H1 (cell line): Measurements from ENCODE around the gene CCDC138.

ENCODE experiments used
- CBX8 ChIP-seq: fragments of 300-800, 300-1000 bp; sonication (generic); IDR thresholded peaks from 2 replicates; pipeline ENCODE4 v1.7.1; 2016; ENCODE audit warnings: low read depth, low read length, borderline replicate concordance
- EGR1 ChIP-seq: IDR thresholded peaks from 2 replicates; pipeline ENCODE4 v1.6.1; 2011; ENCODE audit warnings: low read depth, low read length, borderline replicate concordance
- HDAC2 ChIP-seq, 2 experiments: fragments of 300-600 bp in 1 of 2; sonication (generic) in 1 of 2; IDR thresholded peaks; 2 replicates each; pipeline ENCODE4 v1.6.1; 2011 to 2012; ENCODE audit warnings: low read depth in 2 of 2, low read length in 2 of 2, mild to moderate bottlenecking in 2 of 2, moderate library complexity in 2 of 2, borderline replicate concordance in 1 of 2, inconsistent platforms in 1 of 2
- HDAC6 ChIP-seq: IDR thresholded peaks from one replicate; pipeline ENCODE4 v1.7.1; 2012; ENCODE audit warnings: low read depth, mild to moderate bottlenecking, inconsistent platforms, low read length, moderate library complexity
- POLR2A ChIP-seq, 2 experiments: IDR thresholded peaks; 1 replicate in 1 of 2; 2 replicates in 1 of 2; pipeline ENCODE4 v1.6.1; 2011; ENCODE audit warnings: low read depth in 2 of 2, low read length in 2 of 2, mild to moderate bottlenecking in 2 of 2; ENCODE audit errors: control extremely low read depth in 1 of 2
- POLR2AphosphoS5 ChIP-seq: IDR thresholded peaks from 2 replicates; pipeline ENCODE4 v1.6.1; 2011; ENCODE audit warnings: low read depth, low read length
- RAD21 ChIP-seq, 2 experiments: IDR thresholded peaks in 1 of 2; conservative IDR thresholded peaks in 1 of 2; 2 replicates each; pipeline ENCODE4 v1.6.1; 2011; ENCODE audit warnings: low read depth in 2 of 2, low read length in 2 of 2, improper control_type of control experiment in 1 of 2, inconsistent platforms in 1 of 2, mild to moderate bottlenecking in 1 of 2, moderate library complexity in 1 of 2
- RFX5 ChIP-seq: IDR thresholded peaks from 2 replicates; pipeline ENCODE4 v1.6.1; 2011; ENCODE audit warnings: low read depth, low read length, improper control_type of control experiment, borderline replicate concordance
- SP4 ChIP-seq: IDR thresholded peaks from 2 replicates; pipeline ENCODE4 v1.6.1; 2012; ENCODE audit warnings: low read length, inconsistent platforms
- ZNF274 ChIP-seq: IDR thresholded peaks from 2 replicates; pipeline ENCODE4 v1.7.0; 2012; ENCODE audit warnings: low read length, borderline replicate concordance; ENCODE audit errors: extremely low read depth
- TF ChIP-seq, protein P1 (sequence below), 3 experiments: IDR thresholded peaks; 1 replicate in 2 of 3; 2 replicates in 1 of 3; pipeline versions ENCODE4 v1.5.1 to v1.6.1; 2011; ENCODE audit warnings: low read length in 3 of 3, mild to moderate bottlenecking in 3 of 3, inconsistent platforms in 2 of 3, low read depth in 1 of 3, moderate library complexity in 1 of 3; ENCODE audit not compliant: insufficient read depth in 1 of 3; ENCODE audit errors: control extremely low read depth in 1 of 3

DNA sequence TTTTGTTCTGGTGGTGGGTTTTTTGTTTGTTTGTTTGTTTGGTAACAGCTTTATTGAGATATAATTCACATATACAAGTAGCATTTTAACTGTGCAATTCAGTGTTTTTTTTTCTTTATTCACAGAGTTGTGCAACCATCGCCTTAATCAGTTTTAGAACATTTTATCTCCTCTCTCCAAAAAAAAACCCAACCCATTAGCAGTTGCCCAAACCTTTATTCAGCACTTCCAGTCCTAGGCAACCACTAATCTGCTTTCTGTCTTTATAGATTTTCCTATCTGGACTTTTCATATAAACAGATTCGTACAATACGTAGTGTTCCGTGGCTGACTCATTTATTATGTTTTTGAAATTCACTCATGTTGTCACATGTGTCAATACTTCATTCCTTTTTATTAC, 38.7 kb downstream of the CCDC138 start:
- TF ChIP-seq HDAC2 (IDR thresholded peaks at IDR 0.05; ENCODE audit: borderline replicate concordance in 1 of 2, low read depth in 2 of 2, low read length in 2 of 2): no peak
- TF ChIP-seq, protein P1, sequence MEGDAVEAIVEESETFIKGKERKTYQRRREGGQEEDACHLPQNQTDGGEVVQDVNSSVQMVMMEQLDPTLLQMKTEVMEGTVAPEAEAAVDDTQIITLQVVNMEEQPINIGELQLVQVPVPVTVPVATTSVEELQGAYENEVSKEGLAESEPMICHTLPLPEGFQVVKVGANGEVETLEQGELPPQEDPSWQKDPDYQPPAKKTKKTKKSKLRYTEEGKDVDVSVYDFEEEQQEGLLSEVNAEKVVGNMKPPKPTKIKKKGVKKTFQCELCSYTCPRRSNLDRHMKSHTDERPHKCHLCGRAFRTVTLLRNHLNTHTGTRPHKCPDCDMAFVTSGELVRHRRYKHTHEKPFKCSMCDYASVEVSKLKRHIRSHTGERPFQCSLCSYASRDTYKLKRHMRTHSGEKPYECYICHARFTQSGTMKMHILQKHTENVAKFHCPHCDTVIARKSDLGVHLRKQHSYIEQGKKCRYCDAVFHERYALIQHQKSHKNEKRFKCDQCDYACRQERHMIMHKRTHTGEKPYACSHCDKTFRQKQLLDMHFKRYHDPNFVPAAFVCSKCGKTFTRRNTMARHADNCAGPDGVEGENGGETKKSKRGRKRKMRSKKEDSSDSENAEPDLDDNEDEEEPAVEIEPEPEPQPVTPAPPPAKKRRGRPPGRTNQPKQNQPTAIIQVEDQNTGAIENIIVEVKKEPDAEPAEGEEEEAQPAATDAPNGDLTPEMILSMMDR (IDR thresholded peaks at IDR 0.05; ENCODE audit: control extremely low read depth in 1 of 3, insufficient read depth in 1 of 3, low read depth in 1 of 3, low read length in 3 of 3): no peak
- no peak for TF ChIP-seq RAD21 (IDR thresholded peaks at IDR 0.05 in 1 of 2, conservative IDR thresholded peaks at IDR 0.05 in 1 of 2; ENCODE audit: low read depth in 2 of 2, low read length in 2 of 2)
- TF ChIP-seq POLR2A (IDR thresholded peaks at IDR 0.05; ENCODE audit: control extremely low read depth in 1 of 2, low read depth in 2 of 2, low read length in 2 of 2): no peak
- no peak for TF ChIP-seq EGR1
- no peak for TF ChIP-seq SP4
- TF ChIP-seq HDAC6: no peak
- no peak for TF ChIP-seq CBX8
- TF ChIP-seq POLR2AphosphoS5: no peak
- no peak for TF ChIP-seq RFX5
- TF ChIP-seq ZNF274: no peak
